Tibial nerve (tissue), 4 donors: ENCODE measurements around the gene CCDC88C. TPM values are rescaled to one million over a fixed set of nuclear protein-coding genes. Genes with fewer than 3 reads are reported as not detected.
"Not testable (repeated sequence)": the region's sequence is repeated elsewhere in the genome, so short reads cannot be mapped to it uniquely, and the experiment has no call there.

Experiments
- DNase-seq, 2 donors: peaks; one replicate each; pipeline ENCODE4 v3.0.0-alpha.2; 2019; ENCODE audit warnings: low spot score in 2 of 2
- H3K27ac ChIP-seq, 4 donors: fragments of 200-600 bp; sonication (generic) in 3 of 4; one replicate each; pipeline ENCODE4 v1.5.1; 2017 to 2019; ENCODE audit warnings: mild to moderate bottlenecking in 1 of 4
- H3K27me3 ChIP-seq, 2 donors: fragments of 200-600 bp; sonication (generic) in 1 of 2; one replicate each; pipeline versions ENCODE4 v1.5.1 to v1.6.0; 2017 to 2019
- H3K36me3 ChIP-seq, 3 donors: fragments of 200-600 bp; sonication (generic); one replicate each; pipeline ENCODE4 v1.5.1; 2018 to 2019
- H3K4me1 ChIP-seq, 4 donors: fragments of 200-600 bp; sonication (generic) in 3 of 4; one replicate each; pipeline ENCODE4 v1.5.1; 2017 to 2019
- H3K4me3 ChIP-seq, 4 donors: fragments of 200-600 bp; sonication (generic) in 3 of 4; one replicate each; pipeline ENCODE4 v1.5.1; 2017 to 2019; ENCODE audit warnings: mild to moderate bottlenecking in 1 of 4, moderate library complexity in 1 of 4
- H3K9me3 ChIP-seq, 4 donors: fragments of 200-600 bp; sonication (generic) in 3 of 4; one replicate each; pipeline ENCODE4 v1.5.1; 2017 to 2019
- CTCF ChIP-seq, 5 experiments: fragments of 200-600 bp in 3 of 5; fragments of 450-650 bp in 2 of 5; sonication (generic) in 3 of 5; IDR thresholded peaks; one replicate each; pipeline ENCODE4 v1.5.1; 2016 to 2019; ENCODE audit warnings: antibody characterized with exemption in 5 of 5, mild to moderate bottlenecking in 3 of 5, moderate library complexity in 2 of 5
- EP300 ChIP-seq, 2 donors: sonication (generic); formaldehyde crosslinking; IDR thresholded peaks; one replicate each; pipeline ENCODE4 v1.6.1; 2017; ENCODE audit warnings: antibody characterized with exemption in 2 of 2, mild to moderate bottlenecking in 1 of 2
- POLR2A ChIP-seq, 2 donors: fragments of 450-650 bp; IDR thresholded peaks; one replicate each; pipeline ENCODE4 v1.6.1; 2017; ENCODE audit warnings: antibody characterized with exemption in 2 of 2, mild to moderate bottlenecking in 2 of 2, moderate library complexity in 2 of 2
- WGBS, 2 donors: methylation state at CpG; one replicate each; pipeline ENCODE4 v1.1.5; 2018; 5-methylcytosine and 5-hydroxymethylcytosine counted together
- total RNA-seq, 4 donors: library from RNA; depleted of rRNA; stranded (reverse); fragments of >200 nt; gene quantifications; one replicate each; pipeline ENCODE4 v1.1.0, GENCODE V29; 2016

CCDC88C gene
- total RNA-seq, 4 donors from 2014 or later, result 3.6 to 12.6 (median 6.8) TPM

GRCh38 chr14:91267965-91268437 lies 149.6 kb downstream of the CCDC88C start:
- Histone ChIP-seq H3K36me3 (no peaks in the 10 kb centered on the region), H3K27ac (no peak overlapping the region), H3K9me3 (no peaks in the 10 kb centered on the region), H3K27me3 (peaks cover 0 to 31% of the 10 kb centered on the region in 2 donors), H3K4me3 (no peak overlapping the region), H3K4me1 (peaks cover 0 to 19% (median 4%) of the 10 kb centered on the region in 4 donors)
- TF ChIP-seq CTCF (IDR thresholded peaks at IDR 0.05), result no peak
- no peak for TF ChIP-seq EP300 (IDR thresholded peaks at IDR 0.05)
- TF ChIP-seq POLR2A (IDR thresholded peaks at IDR 0.05), result no peak
- no peak for DNase-seq
- WGBS, 2 donors, result 92 to 93% methylated on average over 7 of the region's 7 CpGs

- 92% methylated on average over 15 of the region's 15 CpGs for WGBS, 2 donors
- DNase-seq, H3K9me3 ChIP-seq, H3K27ac ChIP-seq, H3K4me3 ChIP-seq, H3K36me3 ChIP-seq: not testable (repeated sequence)
- peaks cover 0 to 19% (median 4%) of the 10 kb centered on the region in 4 donors for H3K4me1 ChIP-seq
- peaks cover 0 to 40% of the 10 kb centered on the region in 2 donors for H3K27me3 ChIP-seq
Observed at GRCh38 chr14:91266276-91266675, 151.3 kb downstream of the CCDC88C start.

- H3K4me1 ChIP-seq, result peaks cover 0 to 19% (median 4%) of the 10 kb centered on the region in 4 donors
- no peaks in the 10 kb centered on the region for H3K9me3 ChIP-seq
- DNase-seq, result no peak
- 91 to 93% methylated on average over 7 of the region's 7 CpGs for WGBS, 2 donors
- no peaks in the 10 kb centered on the region for H3K36me3 ChIP-seq
- no peak for TF ChIP-seq EP300 (IDR thresholded peaks at IDR 0.05)
- no peak for TF ChIP-seq CTCF (IDR thresholded peaks at IDR 0.05)
- TF ChIP-seq POLR2A (IDR thresholded peaks at IDR 0.05), result no peak
- H3K27ac ChIP-seq, result no peak overlapping the region
- peaks cover 0 to 40% of the 10 kb centered on the region in 2 donors for H3K27me3 ChIP-seq
- no peak overlapping the region for H3K4me3 ChIP-seq
Observed at GRCh38 chr14:91265404-91265803, 152.2 kb downstream of the CCDC88C start.

GRCh38 chr14:91264151-91265150 lies 153.2 kb downstream of the CCDC88C start:
- 14 to 16% methylated on average over 33 to 50 of the region's 69 CpGs for whole genome bisulfite sequencing, 2 donors
- H3K27ac ChIP-seq, result no peak overlapping the region
- DNase-seq, result no peak
- H3K27me3 ChIP-seq, result peaks cover 0 to 46% of the 10 kb centered on the region in 2 donors
- peak overlapping the region; percentile 11 to 45 (median 18) for H3K4me3 ChIP-seq
- no peaks in the 10 kb centered on the region for H3K9me3 ChIP-seq
- TF ChIP-seq POLR2A (IDR thresholded peaks at IDR 0.05), result no peak
- no peak for TF ChIP-seq CTCF (IDR thresholded peaks at IDR 0.05)
- no peak for TF ChIP-seq EP300 (IDR thresholded peaks at IDR 0.05)
- H3K36me3 ChIP-seq, result no peaks in the 10 kb centered on the region
- H3K4me1 ChIP-seq, result peaks cover 0 to 13% (median 4%) of the 10 kb centered on the region in 4 donors

- H3K36me3 ChIP-seq, result no peaks in the 10 kb centered on the region
- H3K4me1 ChIP-seq, result peaks cover 0 to 10% (median 4%) of the 10 kb centered on the region in 4 donors
- H3K27me3 ChIP-seq, result peaks cover 0 to 52% of the 10 kb centered on the region in 2 donors
- TF ChIP-seq POLR2A (IDR thresholded peaks at IDR 0.05) (no peak), EP300 (IDR thresholded peaks at IDR 0.05) (no peak), CTCF (IDR thresholded peaks at IDR 0.05) (no peak)
- no peak overlapping the region for H3K27ac ChIP-seq
- no peaks in the 10 kb centered on the region for H3K9me3 ChIP-seq
- H3K4me3 ChIP-seq, result no peak overlapping the region
- no peak for DNase-seq
- WGBS, 2 donors, result 90 to 96% methylated on average over 2 of the region's 2 CpGs
Observed at GRCh38 chr14:91263329-91263728, 154.3 kb downstream of the CCDC88C start.
